ENCODE measurements around the gene PRUNE2. TPM values are rescaled to one million over a fixed set of nuclear protein-coding genes. Genes with fewer than 3 reads are reported as not detected.

PRUNE2 gene
- total RNA-seq, 4 donors from 2014 or later, result 4.0 to 20.7 (median 14.2) TPM

GRCh38 chr9:76846297-76846696, 59.6 kb downstream of the PRUNE2 start:
- TF ChIP-seq CTCF (IDR thresholded peaks at IDR 0.05; ENCODE audit: low read depth), result no peak

- no peak for TF ChIP-seq CTCF (IDR thresholded peaks at IDR 0.05; ENCODE audit: low read depth)
These were observed 60.7 kb downstream of the PRUNE2 start for GRCh38 chr9:76845254-76845653.

GRCh38 chr9:76835571-76836283, 70.2 kb downstream of the PRUNE2 start:
- TF ChIP-seq CTCF (IDR thresholded peaks at IDR 0.05; ENCODE audit: low read depth), result no peak

GRCh38 chr9:76828447-76828846, 77.5 kb downstream of the PRUNE2 start:
- no peak for TF ChIP-seq CTCF (IDR thresholded peaks at IDR 0.05; ENCODE audit: low read depth)

- TF ChIP-seq CTCF (IDR thresholded peaks at IDR 0.05; ENCODE audit: low read depth), result no peak
These were observed 78.4 kb downstream of the PRUNE2 start for GRCh38 chr9:76827296-76828080.

- no peak for TF ChIP-seq CTCF (IDR thresholded peaks at IDR 0.05; ENCODE audit: low read depth)
These were observed 85.5 kb downstream of the PRUNE2 start for GRCh38 chr9:76820431-76820830.

GRCh38 chr9:76818271-76818670, 87.6 kb downstream of the PRUNE2 start:
- no peak for TF ChIP-seq CTCF (IDR thresholded peaks at IDR 0.05; ENCODE audit: low read depth)

Measured in subcutaneous adipose tissue (tissue), 4 donors.